ENCODE results near the gene IFT20. TPM values are rescaled to one million over a fixed set of nuclear protein-coding genes. Genes with fewer than 3 reads are reported as not detected.

The IFT20 gene
- total RNA-seq, 1 experiment from 2014 or later, result 25.4 TPM

- CTCF ChIA-PET, result no interaction called here
- no peaks in the 10 kb centered on the region for H3K27me3 ChIP-seq (ENCODE audit: control insufficient read depth, insufficient read depth, low read length)
- no peak for DNase-seq (ENCODE audit: low read depth, low spot score)
- ATAC-seq, result no peak
- peaks cover 4% of the 10 kb centered on the region for H3K36me3 ChIP-seq (ENCODE audit: control insufficient read depth, insufficient read depth, low read length)
- no peaks in the 10 kb centered on the region for H3K9me3 ChIP-seq (ENCODE audit: control insufficient read depth, insufficient read depth, low read depth, low read length)
- intact Hi-C loops (cut with micrococcal nuclease; ENCODE audit: unreplicated experiment), result no loop called here
- POLR2A ChIA-PET, result no interaction called here
- no TSS peak for BruUV-seq (replicated peaks)
- in situ Hi-C loops (cut with HindIII; ENCODE audit: low pct_unique_long_range_greater_than_20kb, low sequenced_read_pairs), result no loop called here
- peaks cover 4% of the 10 kb centered on the region; the same call in 1 of the 2 replicates for H3K4me1 ChIP-seq (ENCODE audit: control insufficient read depth, insufficient read depth, low read length)
- no peak within 1 kb of the TSS for H3K27ac ChIP-seq (ENCODE audit: low read length)
- no peak within 1 kb of the TSS for H3K4me3 ChIP-seq (ENCODE audit: low read depth in 2 of 2, low read length in 2 of 2)
- TF ChIP-seq POLR2AphosphoS5 (IDR thresholded peaks at IDR 0.05; ENCODE audit: low read depth, low read length) (no peak), REST (IDR thresholded peaks at IDR 0.05; ENCODE audit: insufficient read depth in 1 of 2, low read depth in 2 of 2, low read length in 1 of 2) (no peak), CTCF (IDR thresholded peaks at IDR 0.05) (no peak), TCF7L2 (IDR thresholded peaks at IDR 0.05; ENCODE audit: low read depth, low read length) (no peak), SIN3A (IDR thresholded peaks at IDR 0.05; ENCODE audit: borderline replicate concordance, insufficient read depth, low read depth, low read length) (no peak)
Observed at GRCh38 chr17:28364665-28365363, 29.5 kb upstream of the IFT20 start, which contains the start of gene SEBOX. SEBOX (minus strand) TSS chr17:28365199; CDS start chr17:28365151, 48 bp downstream.

- POLR2A ChIA-PET, result no interaction called here
- no peak overlapping the region for H3K4me3 ChIP-seq (ENCODE audit: low read depth in 2 of 2, low read length in 2 of 2)
- ATAC-seq (no peak), DNase-seq (ENCODE audit: low read depth, low spot score) (no peak)
- intact Hi-C loops (cut with micrococcal nuclease; ENCODE audit: unreplicated experiment) (no loop called here), in situ Hi-C loops (cut with HindIII; ENCODE audit: low pct_unique_long_range_greater_than_20kb, low sequenced_read_pairs) (no loop called here)
- peaks cover 4% of the 10 kb centered on the region for H3K36me3 ChIP-seq (ENCODE audit: control insufficient read depth, insufficient read depth, low read length)
- H3K4me1 ChIP-seq (ENCODE audit: control insufficient read depth, insufficient read depth, low read length), result no peaks in the 10 kb centered on the region
- no peak for TF ChIP-seq TCF7L2 (IDR thresholded peaks at IDR 0.05; ENCODE audit: low read depth, low read length)
- no peak for TF ChIP-seq CTCF (IDR thresholded peaks at IDR 0.05)
- TF ChIP-seq SIN3A (IDR thresholded peaks at IDR 0.05; ENCODE audit: borderline replicate concordance, insufficient read depth, low read depth, low read length), result no peak
- TF ChIP-seq REST (IDR thresholded peaks at IDR 0.05; ENCODE audit: insufficient read depth in 1 of 2, low read depth in 2 of 2, low read length in 1 of 2), result no peak
- no peak for TF ChIP-seq POLR2AphosphoS5 (IDR thresholded peaks at IDR 0.05; ENCODE audit: low read depth, low read length)
- no peak overlapping the region for H3K27ac ChIP-seq (ENCODE audit: low read length)
- CTCF ChIA-PET, result no interaction called here
- no peaks in the 10 kb centered on the region for H3K9me3 ChIP-seq (ENCODE audit: control insufficient read depth, insufficient read depth, low read depth, low read length)
- no peaks in the 10 kb centered on the region for H3K27me3 ChIP-seq (ENCODE audit: control insufficient read depth, insufficient read depth, low read length)
- no TSS peak for BruUV-seq (replicated peaks)
Observed at GRCh38 chr17:28363776-28364650, 28.7 kb upstream of the IFT20 start.
